ENCODE measurements around the gene ELMO2. TPM values are rescaled to one million over a fixed set of nuclear protein-coding genes. Genes with fewer than 3 reads are reported as not detected.

Gene ELMO2
- total RNA-seq, 2 donors from 2014 or later, result 35.0 to 37.6 TPM

- Histone ChIP-seq H3K4me1 (peaks cover 20% of the 10 kb centered on the region), H3K36me3 (replicated peaks in 1 of 2; ENCODE audit: insufficient read depth in 1 of 2, low read depth in 2 of 2) (no peaks in the 10 kb centered on the region), H3K9me3 (no peaks in the 10 kb centered on the region), H3K4me3 (no peak overlapping the region), H3K27me3 (peaks cover 0 to 3% of the 10 kb centered on the region in 2 donors), H3K27ac (no peak overlapping the region)
- ATAC-seq, result no peak
- 30 to 58% methylated on average over 1 of the region's 1 CpG for WGBS, 2 donors
- intact Hi-C loops (cut with DNase I), result no loop called here
- TF ChIP-seq, protein P1, sequence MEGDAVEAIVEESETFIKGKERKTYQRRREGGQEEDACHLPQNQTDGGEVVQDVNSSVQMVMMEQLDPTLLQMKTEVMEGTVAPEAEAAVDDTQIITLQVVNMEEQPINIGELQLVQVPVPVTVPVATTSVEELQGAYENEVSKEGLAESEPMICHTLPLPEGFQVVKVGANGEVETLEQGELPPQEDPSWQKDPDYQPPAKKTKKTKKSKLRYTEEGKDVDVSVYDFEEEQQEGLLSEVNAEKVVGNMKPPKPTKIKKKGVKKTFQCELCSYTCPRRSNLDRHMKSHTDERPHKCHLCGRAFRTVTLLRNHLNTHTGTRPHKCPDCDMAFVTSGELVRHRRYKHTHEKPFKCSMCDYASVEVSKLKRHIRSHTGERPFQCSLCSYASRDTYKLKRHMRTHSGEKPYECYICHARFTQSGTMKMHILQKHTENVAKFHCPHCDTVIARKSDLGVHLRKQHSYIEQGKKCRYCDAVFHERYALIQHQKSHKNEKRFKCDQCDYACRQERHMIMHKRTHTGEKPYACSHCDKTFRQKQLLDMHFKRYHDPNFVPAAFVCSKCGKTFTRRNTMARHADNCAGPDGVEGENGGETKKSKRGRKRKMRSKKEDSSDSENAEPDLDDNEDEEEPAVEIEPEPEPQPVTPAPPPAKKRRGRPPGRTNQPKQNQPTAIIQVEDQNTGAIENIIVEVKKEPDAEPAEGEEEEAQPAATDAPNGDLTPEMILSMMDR (IDR thresholded peaks at IDR 0.05), result no peak
- no peak for TF ChIP-seq POLR2A (IDR thresholded peaks at IDR 0.05)
- no peak for DNase-seq
Measured at GRCh38 chr20:46325789-46326188, 80.6 kb downstream of the ELMO2 start.

DNA sequence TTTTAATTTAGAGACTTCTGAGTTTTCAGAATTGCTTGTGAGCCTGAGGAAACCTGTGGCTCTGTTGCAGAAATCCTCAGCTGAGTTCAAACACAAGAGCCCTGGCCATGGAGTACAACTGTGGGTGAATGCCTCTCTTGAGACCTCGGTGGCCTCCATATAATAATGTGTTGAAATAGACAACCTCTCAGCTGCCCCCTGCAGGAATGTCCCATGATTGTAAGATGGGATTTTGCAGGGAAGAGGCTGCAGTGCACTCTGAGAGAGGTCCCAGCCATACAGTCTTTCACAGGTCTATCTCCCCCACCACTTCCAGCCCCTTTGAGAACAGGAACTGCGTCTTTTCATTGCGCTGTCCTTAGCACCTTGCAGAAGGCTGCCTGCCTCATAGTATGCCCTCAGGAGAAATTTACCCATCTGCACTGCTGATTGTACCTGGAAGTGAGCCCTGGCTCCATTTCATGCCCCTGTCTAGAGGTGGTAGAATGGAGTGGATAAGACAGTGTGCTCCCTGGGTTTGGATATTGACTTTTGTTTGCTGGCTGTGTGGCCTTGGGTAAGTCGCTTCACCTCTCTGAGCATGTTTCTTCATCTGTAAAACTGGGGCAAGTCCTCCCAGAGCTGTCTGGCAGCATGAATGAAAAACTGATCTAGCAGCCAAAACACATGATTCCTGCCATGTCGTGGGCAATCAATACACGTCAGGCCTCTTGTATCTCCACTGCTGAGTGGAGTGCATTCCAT is 81.3 kb downstream of the ELMO2 start:
- peaks cover 0 to 3% of the 10 kb centered on the region in 2 donors for H3K27me3 ChIP-seq
- 35 to 43% methylated on average over 4 to 6 of the region's 6 CpGs for WGBS, 2 donors
- no peak overlapping the region for H3K4me3 ChIP-seq

DNA sequence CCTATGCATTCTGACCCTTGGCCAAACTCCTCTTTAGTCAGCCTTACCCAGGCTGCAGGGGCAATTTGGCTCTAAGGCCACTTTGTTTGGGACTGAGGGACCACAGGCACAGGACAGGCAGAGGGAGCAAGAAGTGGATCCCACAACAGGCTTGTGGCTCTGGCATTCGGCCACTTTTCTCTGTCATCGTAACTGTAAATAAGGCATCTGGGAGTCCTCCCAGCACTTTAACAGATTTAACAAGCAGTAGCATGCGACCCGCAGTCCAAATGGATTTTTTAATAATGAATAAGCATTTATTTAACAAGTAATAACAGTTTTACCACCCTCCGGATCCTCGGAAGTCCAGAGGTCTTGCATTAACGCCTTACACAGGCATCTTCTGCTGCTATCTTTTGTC is 82.0 kb downstream of the ELMO2 start:
- intact Hi-C loops (cut with DNase I), result no loop called here
- H3K4me3 ChIP-seq, result no peak overlapping the region
- no peaks in the 10 kb centered on the region for H3K36me3 ChIP-seq (replicated peaks in 1 of 2; ENCODE audit: insufficient read depth in 1 of 2, low read depth in 2 of 2)
- peaks cover 6% of the 10 kb centered on the region for H3K4me1 ChIP-seq
- no peak for ATAC-seq
- H3K27me3 ChIP-seq, result peaks cover 0 to 3% of the 10 kb centered on the region in 2 donors
- WGBS, 2 donors, result 45 to 57% methylated on average over 6 to 7 of the region's 7 CpGs
- no peaks in the 10 kb centered on the region for H3K9me3 ChIP-seq
- TF ChIP-seq, protein P1 (IDR thresholded peaks at IDR 0.05), result no peak
- TF ChIP-seq POLR2A (IDR thresholded peaks at IDR 0.05), result no peak
- H3K27ac ChIP-seq, result no peak overlapping the region
- DNase-seq, result no peak

More for the DNA sequence above, 81.3 kb downstream of the ELMO2 start:
- H3K27ac ChIP-seq, result no peak overlapping the region
- peaks cover 14% of the 10 kb centered on the region for H3K4me1 ChIP-seq
- no peaks in the 10 kb centered on the region for H3K36me3 ChIP-seq (replicated peaks in 1 of 2; ENCODE audit: insufficient read depth in 1 of 2, low read depth in 2 of 2)
- TF ChIP-seq, protein P1 (IDR thresholded peaks at IDR 0.05), result peak in 4 of 7 experiments; percentile 27 to 49 (median 36)
- TF ChIP-seq POLR2A (IDR thresholded peaks at IDR 0.05), result no peak
- ATAC-seq (no peak), DNase-seq (peak; percentile 31 to 56 (median 34))
- no peaks in the 10 kb centered on the region for H3K9me3 ChIP-seq
- intact Hi-C loops (cut with DNase I), result no loop called here

GRCh38 chr20:46323557-46323956 is 82.9 kb downstream of the ELMO2 start:
- H3K4me3 ChIP-seq, result no peak overlapping the region
- intact Hi-C loops (cut with DNase I), result no loop called here
- peaks cover 0 to 3% of the 10 kb centered on the region in 2 donors for H3K27me3 ChIP-seq

More at GRCh38 chr20:46323557-46323956, 82.9 kb downstream of the ELMO2 start:
- H3K4me1 ChIP-seq, result no peaks in the 10 kb centered on the region
- no peak for TF ChIP-seq POLR2A (IDR thresholded peaks at IDR 0.05)
- TF ChIP-seq, protein P1 (IDR thresholded peaks at IDR 0.05), result no peak
- no peak overlapping the region for H3K27ac ChIP-seq
- no peaks in the 10 kb centered on the region for H3K9me3 ChIP-seq
- WGBS, 2 donors, result 73 to 75% methylated on average over 10 of the region's 10 CpGs
- no peaks in the 10 kb centered on the region for H3K36me3 ChIP-seq (replicated peaks in 1 of 2; ENCODE audit: insufficient read depth in 1 of 2, low read depth in 2 of 2)
- DNase-seq, result no peak
- ATAC-seq, result no peak
